ENCODE data around the gene ATF1.
"Not testable (repeated sequence)": the region's sequence is repeated elsewhere in the genome, so short reads cannot be mapped to it uniquely, and the experiment has no call there.

Gene ATF1

GRCh38 chr12:50842637-50843493 is 79.0 kb downstream of the ATF1 start, which contains the start of gene TMPRSS12:
TMPRSS12 (plus strand) TSS chr12:50842926; CDS start chr12:50842965, 39 bp downstream.
- TF ChIP-seq CTCF (IDR thresholded peaks at IDR 0.05; ENCODE audit: low read depth, low read length, missing control alignments), result no peak
- no peak for DNase-seq (ENCODE audit: low read depth)
- in situ Hi-C loops (cut with HindIII; ENCODE audit: low sequenced_read_pairs), result no loop called here
- H3K4me3 ChIP-seq (ENCODE audit: low read depth, low read length), result no peak within 1 kb of the TSS

DNA sequence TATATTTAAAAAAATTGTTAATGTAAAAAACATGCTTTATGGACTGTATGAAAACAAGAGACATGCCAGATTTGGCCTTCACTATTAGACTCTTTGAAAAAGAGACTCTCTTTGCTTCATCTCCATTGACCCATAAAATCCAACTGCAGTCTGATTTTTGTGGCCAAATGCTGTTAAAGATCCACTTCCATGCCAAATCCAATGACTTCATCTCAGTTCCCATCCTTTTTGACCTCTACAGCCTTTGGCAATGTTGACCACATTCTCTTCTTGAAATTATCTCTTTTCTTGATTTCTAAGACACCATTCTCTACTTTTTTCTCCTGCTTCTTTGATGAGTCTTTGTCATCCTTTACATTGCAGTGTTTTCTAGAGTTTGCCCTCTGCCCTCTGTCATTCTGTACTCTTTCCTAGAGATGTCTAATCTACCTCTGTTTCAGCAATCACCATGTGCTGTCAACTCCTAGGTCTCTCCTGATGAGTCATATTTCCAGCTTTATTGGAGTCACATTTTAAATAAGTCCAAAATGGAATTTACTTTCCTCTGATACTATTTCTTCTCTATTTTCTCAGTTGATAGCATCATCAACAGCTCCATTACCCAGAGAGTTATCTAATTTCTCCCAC is 81.2 kb downstream of the ATF1 start:
- DNase-seq (ENCODE audit: low read depth), result no peak
- no peak overlapping the region for H3K4me3 ChIP-seq (ENCODE audit: low read depth, low read length)
- in situ Hi-C loops (cut with HindIII; ENCODE audit: low sequenced_read_pairs), result no loop called here
- TF ChIP-seq CTCF (IDR thresholded peaks at IDR 0.05; ENCODE audit: low read depth, low read length, missing control alignments), result no peak

GRCh38 chr12:50848963-50849362 is 85.1 kb downstream of the ATF1 start:
- H3K4me3 ChIP-seq (ENCODE audit: low read depth, low read length), result no peak overlapping the region
- no peak for TF ChIP-seq CTCF (IDR thresholded peaks at IDR 0.05; ENCODE audit: low read depth, low read length, missing control alignments)
- in situ Hi-C loops (cut with HindIII; ENCODE audit: low sequenced_read_pairs), result no loop called here
- no peak for DNase-seq (ENCODE audit: low read depth)

DNA sequence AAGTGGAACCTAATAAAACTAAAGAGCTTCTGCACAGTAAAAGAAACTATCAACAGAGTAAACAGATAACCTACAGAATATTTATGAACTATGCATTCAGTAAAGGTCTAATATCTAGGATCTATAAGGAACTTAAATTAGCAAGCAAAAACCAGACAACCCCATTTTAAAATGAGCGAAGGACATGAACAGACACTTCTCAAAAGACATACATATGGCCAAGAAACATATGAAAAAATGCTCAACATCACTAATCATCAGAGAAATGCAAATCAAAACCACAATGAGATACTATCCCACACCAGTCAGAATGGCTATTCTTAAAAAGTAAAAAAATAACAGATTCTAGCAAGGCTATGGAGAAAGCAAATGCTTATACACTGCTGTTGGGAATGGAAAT is 91.3 kb downstream of the ATF1 start:
- H3K4me3 ChIP-seq (ENCODE audit: low read depth, low read length); DNase-seq (ENCODE audit: low read depth); in situ Hi-C loops (cut with HindIII; ENCODE audit: low sequenced_read_pairs): not testable (repeated sequence)

DNA sequence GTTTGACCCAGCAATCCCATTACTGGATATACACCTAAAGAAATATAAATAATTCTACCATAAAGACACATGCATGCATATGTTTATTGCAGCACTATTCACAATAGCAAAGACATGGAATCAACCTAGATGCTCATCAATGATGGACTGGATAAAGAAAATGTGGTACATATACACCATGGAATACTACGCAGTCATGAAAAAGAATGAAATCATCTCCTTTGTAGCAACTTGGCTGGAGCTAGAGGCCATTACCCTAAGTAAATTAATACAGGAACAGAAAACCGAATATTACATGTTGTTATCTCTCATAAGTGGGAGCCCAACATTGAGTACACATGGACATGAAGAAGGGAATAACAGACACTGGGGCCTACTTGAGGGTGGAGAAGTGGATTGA is 91.8 kb downstream of the ATF1 start:
- H3K4me3 ChIP-seq (ENCODE audit: low read depth, low read length); in situ Hi-C loops (cut with HindIII; ENCODE audit: low sequenced_read_pairs); DNase-seq (ENCODE audit: low read depth): not testable (repeated sequence)

GRCh38 chr12:50859621-50860310 is 95.9 kb downstream of the ATF1 start:
- no peak for DNase-seq (ENCODE audit: low read depth)
- TF ChIP-seq CTCF (IDR thresholded peaks at IDR 0.05; ENCODE audit: low read depth, low read length, missing control alignments), result no peak
- in situ Hi-C loops (cut with HindIII; ENCODE audit: low sequenced_read_pairs), result loop anchor here (5.0 kb wide), 2 partner anchors 63 to 92 kb away; no protein-coding TSS in a partner anchor
- no peak overlapping the region for H3K4me3 ChIP-seq (ENCODE audit: low read depth, low read length)

DNA sequence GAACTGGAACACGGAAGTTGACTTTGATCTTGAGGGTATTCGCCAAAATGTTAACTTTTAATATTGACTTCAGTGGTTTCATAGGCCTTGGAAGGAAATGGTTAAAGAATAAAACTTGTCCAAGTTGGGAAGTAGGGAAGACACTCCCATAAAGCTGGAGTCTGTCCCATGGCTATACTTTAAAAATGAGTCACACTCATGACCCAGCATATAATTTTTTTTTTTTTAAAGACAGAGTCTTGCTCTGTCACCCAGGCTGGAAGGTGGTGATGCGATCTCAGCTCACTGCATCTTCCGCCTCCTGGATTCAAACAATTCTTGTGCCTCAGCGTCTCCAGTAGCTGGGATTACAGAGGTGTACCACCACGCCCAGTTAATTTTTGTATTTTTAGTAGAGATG is 98.4 kb downstream of the ATF1 start:
- in situ Hi-C loops (cut with HindIII; ENCODE audit: low sequenced_read_pairs), result loop anchor here (5.0 kb wide), 2 partner anchors 60 to 95 kb away; no protein-coding TSS in a partner anchor
- no peak for DNase-seq (ENCODE audit: low read depth)
- TF ChIP-seq CTCF (IDR thresholded peaks at IDR 0.05; ENCODE audit: low read depth, low read length, missing control alignments), result no peak
- H3K4me3 ChIP-seq (ENCODE audit: low read depth, low read length), result no peak overlapping the region

Measured in astrocyte of the cerebellum (primary cell).